HEK293T (cell line): ENCODE measurements around the gene NMS.

ENCODE experiments used
- ARNT ChIP-seq: fragments of 450-650 bp; IDR thresholded peaks from 2 replicates; pipeline ENCODE4 v1.6.1; 2017; ENCODE audit warnings: mild to moderate bottlenecking
- FOXM1 ChIP-seq: fragments of 450-650 bp; IDR thresholded peaks from 2 replicates; pipeline ENCODE4 v1.6.1; 2017; ENCODE audit warnings: mild to moderate bottlenecking, borderline replicate concordance
- LEF1 ChIP-seq: fragments of 450-650 bp; IDR thresholded peaks from 2 replicates; pipeline ENCODE4 v1.6.1; 2017; ENCODE audit warnings: mild to moderate bottlenecking, borderline replicate concordance
- SUZ12 ChIP-seq: fragments of 450-650 bp; IDR thresholded peaks from 2 replicates; pipeline ENCODE4 v1.6.1; 2016; ENCODE audit warnings: mild to moderate bottlenecking
- TARDBP ChIP-seq: fragments of 450-650 bp; IDR thresholded peaks from 2 replicates; pipeline ENCODE4 v1.6.1; 2016

GRCh38 chr2:100453853-100454252 lies 16.4 kb upstream of the NMS start:
- TF ChIP-seq SUZ12 (no peak), ARNT (no peak), FOXM1 (no peak), TARDBP (no peak), LEF1 (no peak)
